Breast epithelium (tissue), 3 donors: ENCODE measurements around the gene PAK5.

Source experiments
- CTCF ChIP-seq, 3 donors: fragments of 450-650 bp; IDR thresholded peaks; one replicate each; pipeline ENCODE4 v1.5.1; 2016 to 2017; ENCODE audit warnings: antibody characterized with exemption in 3 of 3, mild to moderate bottlenecking in 3 of 3, moderate library complexity in 3 of 3
- POLR2A ChIP-seq: fragments of 450-650 bp; IDR thresholded peaks from one replicate; pipeline ENCODE4 v1.6.1; 2016; ENCODE audit warnings: antibody characterized with exemption, mild to moderate bottlenecking, moderate library complexity
- POLR2AphosphoS5 ChIP-seq, 3 donors: sonication (generic); formaldehyde crosslinking; IDR thresholded peaks; one replicate each; pipeline ENCODE4 v1.6.1; 2017; ENCODE audit warnings: antibody characterized with exemption in 3 of 3

- TF ChIP-seq POLR2AphosphoS5 (IDR thresholded peaks at IDR 0.05) (no peak), CTCF (IDR thresholded peaks at IDR 0.05) (no peak), POLR2A (no peak)
Observed at GRCh38 chr20:9668381-9668780, 170.5 kb downstream of the PAK5 start.
